GM12878 (cell line): ENCODE data around the gene GYS2. TPM values are rescaled to one million over a fixed set of nuclear protein-coding genes. Genes with fewer than 3 reads are reported as not detected.

ENCODE experiments used
- ATF2 ChIP-seq: IDR thresholded peaks from 2 replicates; pipeline ENCODE4 v1.6.1; 2012; ENCODE audit warnings: low read length, inconsistent platforms
- BCL3 ChIP-seq: IDR thresholded peaks from 2 replicates; pipeline ENCODE4 v1.6.1; 2011; ENCODE audit warnings: borderline replicate concordance, low read depth, mild to moderate bottlenecking, moderate library complexity, low read length; ENCODE audit not compliant: insufficient read depth, poor library complexity, severe bottlenecking
- CBFB ChIP-seq: IDR thresholded peaks from 2 replicates; pipeline ENCODE4 v1.6.1; 2016; ENCODE audit warnings: antibody characterized with exemption, low read depth
- CBX3 ChIP-seq: fragments of 200-600 bp; sonication (generic); IDR thresholded peaks from 2 replicates; pipeline ENCODE4 v1.6.1; 2016; ENCODE audit warnings: low read depth, borderline replicate concordance
- CBX5 ChIP-seq: sonication (generic); IDR thresholded peaks from 2 replicates; pipeline ENCODE4 v1.6.1; 2016; ENCODE audit warnings: low read depth, moderate library complexity, mild to moderate bottlenecking, inconsistent platforms
- CHD1 ChIP-seq: IDR thresholded peaks from 2 replicates; pipeline ENCODE4 v1.6.1; 2012; ENCODE audit warnings: low read depth, low read length, improper control_type of control experiment
- MEF2A ChIP-seq: IDR thresholded peaks from 2 replicates; pipeline ENCODE4 v1.6.1; 2011; ENCODE audit warnings: low read depth, mild to moderate bottlenecking, low read length, moderate library complexity; ENCODE audit not compliant: insufficient read depth
- POU2F2 ChIP-seq: IDR thresholded peaks from 3 replicates; pipeline ENCODE4 v1.6.1; 2011; ENCODE audit warnings: low read depth, mild to moderate bottlenecking, low read length, borderline replicate concordance
- PRDM15 ChIP-seq: fragments of 450-650 bp; formaldehyde crosslinking; IDR thresholded peaks from 2 replicates; pipeline ENCODE4 v1.4.0; 2020; ENCODE audit warnings: mild to moderate bottlenecking, moderate library complexity
- RELA ChIP-seq: fragments of 450-650 bp; IDR thresholded peaks from 2 replicates; pipeline ENCODE4 v1.8.0; 2014; ENCODE audit warnings: borderline replicate concordance; ENCODE audit not compliant: partially characterized antibody
- SRF ChIP-seq, 2 experiments: IDR thresholded peaks; 2 replicates each; pipeline ENCODE4 v1.6.1; 2011; ENCODE audit warnings: low read depth in 2 of 2, low read length in 2 of 2, mild to moderate bottlenecking in 1 of 2, moderate library complexity in 1 of 2
- TCF7 ChIP-seq: IDR thresholded peaks from 2 replicates; pipeline ENCODE4 v1.6.1; 2014; ENCODE audit warnings: antibody characterized with exemption, borderline replicate concordance
- YY1 ChIP-seq: IDR thresholded peaks from 2 replicates; pipeline ENCODE4 v1.6.1; 2011; ENCODE audit warnings: low read depth, mild to moderate bottlenecking, low read length
- ZBED1 ChIP-seq: IDR thresholded peaks from 2 replicates; pipeline ENCODE4 v1.6.1; 2016; ENCODE audit warnings: borderline replicate concordance
- ZNF592 ChIP-seq: fragments of 450-650 bp; IDR thresholded peaks from 2 replicates; pipeline ENCODE4 v1.6.1; 2017; ENCODE audit warnings: mild to moderate bottlenecking, moderate library complexity
- ZNF622 ChIP-seq: fragments of 450-650 bp; IDR thresholded peaks from 2 replicates; pipeline ENCODE4 v1.6.1; 2017; ENCODE audit warnings: mild to moderate bottlenecking, inconsistent platforms
- polyA plus RNA-seq, 11 experiments: library from polyadenylated mRNA; depleted of rRNA in 4 of 11; unstranded in 6 of 11; stranded (reverse) in 5 of 11; fragments of >200 nt; fragmentation: Nextera tagmentation in 4 of 11; fragmentation: Illumina TruSeq in 1 of 11; extraction: Ambion mirVana in 4 of 11; extraction: Trizol in 1 of 11; gene quantifications; 1 replicate in 1 of 11; 2 replicates in 10 of 11; pipeline versions ENCODE4 v1.2.1 to v1.2.3, GENCODE V29; 2011 to 2016; ENCODE audit warnings: inconsistent platforms in 2 of 11, missing spikeins in 2 of 11, low read depth in 1 of 11
- total RNA-seq, 4 experiments: library from RNA; depleted of rRNA in 3 of 4; stranded (reverse); fragments of >200 nt in 3 of 4; fragmentation: Illumina TruSeq in 1 of 4; extraction: Trizol in 1 of 4; gene quantifications; 2 replicates each; pipeline versions ENCODE4 v1.2.1 to v1.2.3, GENCODE V29; 2013 to 2021

GYS2 gene
- total and polyA plus RNA-seq, 10 of the 15 experiments (the other 5 are each of a cell fraction or from before 2014, with no cell fraction given) = not detected

GRCh38 chr12:21501258-21502163 lies 103.1 kb downstream of the GYS2 start, which contains the start of the genes GOLT1B and RECQL (continued):
- no peak for TF ChIP-seq BCL3
- no peak for TF ChIP-seq CBX3
- TF ChIP-seq ZBED1 = 0 out of 2 replicates have a peak, but pooled peaks have one; percentile 40
- TF ChIP-seq TCF7 = no peak
- TF ChIP-seq ZNF592 = no peak
- TF ChIP-seq MEF2A = no peak
- TF ChIP-seq YY1 = peak; percentile 69; the same call in 1 of the 2 replicates
- no peak for TF ChIP-seq RELA
- TF ChIP-seq ATF2 = no peak; the same call in 1 of the 2 replicates
- no peak for TF ChIP-seq PRDM15 (CRISPR knock-in tag)
- no peak; the same call in 1 of the 2 replicates for TF ChIP-seq CHD1
- TF ChIP-seq POU2F2 = peak; percentile 60; the same call in 1 of the 3 replicates
- TF ChIP-seq CBX5 = 0 out of 2 replicates have a peak, but pooled peaks have one; percentile 51
- 0 out of 2 replicates have a peak, but pooled peaks have one; percentile 35 for TF ChIP-seq CBFB
- TF ChIP-seq SRF (IDR thresholded peaks at IDR 0.05; ENCODE audit: low read depth in 2 of 2, low read length in 2 of 2) = no peak
- TF ChIP-seq ZNF622 = no peak
